Nephron progenitor cell (in vitro differentiated cells): ENCODE data around the gene NAE1.

Experiments used
- DNase-seq: peaks from one replicate; pipeline ENCODE4 v3.0.0; 2021
- H3K27ac Mint-ChIP-seq: 2 replicates; pipeline ENCODE4 v1.8.0; 2021; ENCODE audit warnings: mild to moderate bottlenecking, moderate library complexity, mixed read lengths
- H3K27me3 Mint-ChIP-seq: 2 replicates; pipeline ENCODE4 v1.8.0; 2021; ENCODE audit warnings: mild to moderate bottlenecking, low read depth, mixed read lengths; ENCODE audit not compliant: poor library complexity
- H3K36me3 Mint-ChIP-seq: 2 replicates; pipeline ENCODE4 v1.8.0; 2021; ENCODE audit warnings: low read depth, mixed read lengths
- H3K4me1 Mint-ChIP-seq: 2 replicates; pipeline ENCODE4 v1.8.0; 2021; ENCODE audit warnings: mixed read lengths
- H3K4me3 Mint-ChIP-seq: 2 replicates; pipeline ENCODE4 v1.8.0; 2021; ENCODE audit warnings: mild to moderate bottlenecking, moderate library complexity, mixed read lengths
- H3K9me3 Mint-ChIP-seq: 2 replicates; pipeline ENCODE4 v1.8.0; 2021; ENCODE audit warnings: mild to moderate bottlenecking, moderate library complexity, mixed read lengths
- TF ChIP-seq, protein P1 (sequence below): fragments of 200-600 bp; sonication (generic); IDR thresholded peaks from 2 replicates; pipeline ENCODE4 v1.5.0; 2021; ENCODE audit warnings: antibody characterized with exemption

The NAE1 gene

DNA sequence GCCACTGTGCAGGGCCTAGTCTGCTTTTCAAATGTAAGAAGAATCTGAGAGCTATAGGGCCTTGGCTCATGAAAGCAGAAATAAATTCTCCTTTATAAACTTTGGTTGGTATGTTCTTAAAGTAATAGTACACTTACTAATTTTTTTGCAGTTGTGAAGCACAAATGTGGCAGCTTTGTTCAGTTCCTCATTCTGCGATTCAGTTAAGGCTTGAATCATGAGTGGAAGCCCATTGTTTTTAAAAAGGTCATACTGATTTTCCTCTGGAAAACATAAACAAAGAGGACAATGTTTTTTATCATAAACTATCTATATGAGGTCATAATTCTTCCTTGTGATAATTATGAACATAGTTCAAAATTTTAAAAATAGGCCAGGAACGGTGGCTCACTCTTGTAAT is 55.8 kb downstream of the NAE1 start:
- TF ChIP-seq, protein P1, sequence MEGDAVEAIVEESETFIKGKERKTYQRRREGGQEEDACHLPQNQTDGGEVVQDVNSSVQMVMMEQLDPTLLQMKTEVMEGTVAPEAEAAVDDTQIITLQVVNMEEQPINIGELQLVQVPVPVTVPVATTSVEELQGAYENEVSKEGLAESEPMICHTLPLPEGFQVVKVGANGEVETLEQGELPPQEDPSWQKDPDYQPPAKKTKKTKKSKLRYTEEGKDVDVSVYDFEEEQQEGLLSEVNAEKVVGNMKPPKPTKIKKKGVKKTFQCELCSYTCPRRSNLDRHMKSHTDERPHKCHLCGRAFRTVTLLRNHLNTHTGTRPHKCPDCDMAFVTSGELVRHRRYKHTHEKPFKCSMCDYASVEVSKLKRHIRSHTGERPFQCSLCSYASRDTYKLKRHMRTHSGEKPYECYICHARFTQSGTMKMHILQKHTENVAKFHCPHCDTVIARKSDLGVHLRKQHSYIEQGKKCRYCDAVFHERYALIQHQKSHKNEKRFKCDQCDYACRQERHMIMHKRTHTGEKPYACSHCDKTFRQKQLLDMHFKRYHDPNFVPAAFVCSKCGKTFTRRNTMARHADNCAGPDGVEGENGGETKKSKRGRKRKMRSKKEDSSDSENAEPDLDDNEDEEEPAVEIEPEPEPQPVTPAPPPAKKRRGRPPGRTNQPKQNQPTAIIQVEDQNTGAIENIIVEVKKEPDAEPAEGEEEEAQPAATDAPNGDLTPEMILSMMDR = no peak
- Mint-ChIP-seq H3K27ac (no peak overlapping the region), H3K4me1 (no peaks in the 10 kb centered on the region), H3K27me3 (peaks cover 3% of the 10 kb centered on the region), H3K9me3 (no peaks in the 10 kb centered on the region), H3K36me3 (no peaks in the 10 kb centered on the region), H3K4me3 (no peak overlapping the region)
- no peak for DNase-seq

DNA sequence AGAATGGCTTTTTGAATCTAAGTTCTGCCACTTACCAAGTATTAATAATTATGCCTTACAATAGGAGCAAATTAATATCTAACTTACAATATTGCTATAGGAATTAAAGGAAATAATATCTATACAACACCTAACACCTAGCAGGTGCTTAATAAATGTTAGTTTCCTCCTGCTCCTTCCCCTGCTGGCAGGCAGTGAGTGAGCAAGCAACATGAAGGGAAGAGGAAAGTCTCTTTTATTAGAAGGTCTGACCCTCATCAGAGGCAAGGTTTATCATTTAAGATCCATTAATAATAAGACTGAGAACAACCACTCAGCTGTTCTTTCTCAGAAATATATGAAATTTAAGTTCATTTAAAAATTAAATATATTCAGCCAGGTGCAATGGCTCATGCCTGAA is 72.7 kb downstream of the NAE1 start:
- no peak overlapping the region for H3K27ac Mint-ChIP-seq
- H3K27me3 Mint-ChIP-seq = peaks cover 43% of the 10 kb centered on the region
- no peak overlapping the region for H3K4me3 Mint-ChIP-seq
- TF ChIP-seq, protein P1 = no peak
- no peak for DNase-seq
- no peaks in the 10 kb centered on the region for H3K36me3 Mint-ChIP-seq
- H3K4me1 Mint-ChIP-seq = no peaks in the 10 kb centered on the region
- peaks cover under 1% of the 10 kb centered on the region for H3K9me3 Mint-ChIP-seq

DNA sequence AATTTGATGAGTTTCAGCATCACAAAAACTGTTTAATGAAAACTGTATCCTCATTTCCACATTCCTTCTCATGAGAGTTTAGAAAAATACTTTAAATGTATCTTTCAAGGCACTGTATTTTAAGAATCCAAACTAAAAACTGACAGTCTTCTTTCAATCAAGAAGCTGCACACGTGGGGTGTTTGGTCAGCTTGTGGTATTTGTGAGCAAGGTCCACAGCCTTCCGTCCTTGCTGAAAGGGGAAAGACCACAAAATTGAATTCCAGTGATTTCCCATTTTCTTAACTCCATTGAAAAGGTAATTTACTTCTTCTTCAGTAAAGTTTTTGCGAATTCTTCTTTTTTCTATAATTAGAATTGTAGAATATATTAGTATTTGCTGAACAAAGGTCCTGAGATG is 76.0 kb downstream of the NAE1 start:
- peaks cover 12% of the 10 kb centered on the region for H3K4me1 Mint-ChIP-seq

DNA sequence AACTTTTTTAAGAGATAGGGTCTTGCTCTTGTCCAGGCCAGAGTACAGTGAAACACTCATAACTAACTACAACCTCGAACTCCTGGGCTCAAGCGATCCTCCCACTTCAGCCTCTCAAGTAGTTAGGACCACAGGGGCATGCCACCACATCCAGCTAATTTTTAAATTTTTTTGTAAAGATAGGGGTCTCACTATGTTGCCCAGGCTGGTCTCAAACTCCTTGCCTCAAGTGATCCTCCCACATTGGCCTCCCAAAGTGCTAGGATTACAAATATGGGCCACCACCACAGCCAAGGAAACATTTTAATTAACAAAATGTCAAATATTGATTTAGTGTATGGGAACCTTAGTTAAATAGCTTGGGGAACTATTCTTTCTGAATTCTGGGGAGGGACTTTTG is 76.6 kb downstream of the NAE1 start:
- Mint-ChIP-seq H3K9me3 (peaks cover 13% of the 10 kb centered on the region), H3K27me3 (peaks cover 41% of the 10 kb centered on the region), H3K4me1 (peaks cover 19% of the 10 kb centered on the region), H3K36me3 (peaks cover 24% of the 10 kb centered on the region), H3K4me3 (no peak overlapping the region), H3K27ac (no peak overlapping the region)
- TF ChIP-seq, protein P1 = no peak
- no peak for DNase-seq

More for the DNA sequence above, 76.0 kb downstream of the NAE1 start:
- H3K36me3 Mint-ChIP-seq = peaks cover 17% of the 10 kb centered on the region
- no peak for DNase-seq
- no peak overlapping the region for H3K4me3 Mint-ChIP-seq
- H3K27me3 Mint-ChIP-seq = peaks cover 45% of the 10 kb centered on the region
- no peak overlapping the region for H3K27ac Mint-ChIP-seq
- peaks cover 13% of the 10 kb centered on the region for H3K9me3 Mint-ChIP-seq
- TF ChIP-seq, protein P1 = no peak

DNA sequence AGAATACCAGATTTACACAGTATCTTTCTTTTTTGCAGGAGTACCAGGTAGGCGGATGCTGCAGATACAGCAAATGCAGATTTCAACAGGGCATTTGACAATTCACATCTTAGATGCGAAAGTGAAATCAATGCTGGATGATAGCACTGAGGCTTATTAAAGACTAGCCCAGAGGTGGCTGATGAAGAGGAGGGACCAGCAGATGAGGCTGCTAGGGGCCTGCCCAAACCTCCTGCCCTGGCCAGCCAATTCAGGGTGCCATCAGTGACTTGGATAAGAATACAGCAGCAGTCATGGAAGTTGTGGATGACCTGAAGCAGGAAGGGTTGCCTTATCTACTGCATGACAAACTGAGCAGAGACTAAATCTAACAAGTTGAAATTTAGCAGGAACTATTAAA is 77.8 kb downstream of the NAE1 start:
- H3K4me1 Mint-ChIP-seq = peaks cover 26% of the 10 kb centered on the region
- H3K9me3 Mint-ChIP-seq = peaks cover 13% of the 10 kb centered on the region
- H3K27me3 Mint-ChIP-seq = peaks cover 38% of the 10 kb centered on the region
- no peak for DNase-seq
- TF ChIP-seq, protein P1 = no peak
- H3K36me3 Mint-ChIP-seq = peaks cover 33% of the 10 kb centered on the region
- H3K27ac Mint-ChIP-seq = no peak overlapping the region
- H3K4me3 Mint-ChIP-seq = no peak overlapping the region
